SH-SY5Y (cell line): Measurements from ENCODE around the gene CCDC117.

Experiments used
- GATA2 ChIP-seq: IDR thresholded peaks from 2 replicates; pipeline ENCODE4 v1.6.1; 2011; ENCODE audit warnings: mild to moderate bottlenecking, low read depth, low read length
- GATA3 ChIP-seq: IDR thresholded peaks from 2 replicates; pipeline ENCODE4 v1.6.1; 2011; ENCODE audit warnings: low read depth, mild to moderate bottlenecking, low read length, moderate library complexity

- no peak for TF ChIP-seq GATA2
- no peak for TF ChIP-seq GATA3
Measured at GRCh38 chr22:28831140-28832072, 58.9 kb downstream of the CCDC117 start.
